ENCODE measurements around the gene CFAP54.

The CFAP54 gene

GRCh38 chr12:96902076-96902475 is 412.7 kb downstream of the CFAP54 start:
- DNase-seq, result peak; percentile 26

- DNase-seq, result peak; percentile 58
Measured at GRCh38 chr12:96906498-96906848, 417.1 kb downstream of the CFAP54 start.

- peak; percentile 94 for DNase-seq
Measured at GRCh38 chr12:96906849-96907670, 417.7 kb downstream of the CFAP54 start, which contains the start of gene NEDD1. NEDD1 (plus strand) TSS chr12:96907257; CDS start chr12:96909760, 2,503 bp downstream.

GRCh38 chr12:96907671-96908422 is 418.5 kb downstream of the CFAP54 start:
- DNase-seq, result peak; percentile 69

- no peak for DNase-seq
Measured at GRCh38 chr12:96908423-96908675, 419.0 kb downstream of the CFAP54 start.

- DNase-seq, result no peak
Measured at GRCh38 chr12:96912261-96912660, 422.9 kb downstream of the CFAP54 start.

- no peak for DNase-seq
Measured at GRCh38 chr12:96912943-96913342, 423.6 kb downstream of the CFAP54 start.

GRCh38 chr12:96919510-96920210 is 430.3 kb downstream of the CFAP54 start:
- DNase-seq, result no peak

Data from NCI-H69 (cell line).